MG63 (cell line): ENCODE measurements around the gene ENTR1. TPM values are rescaled to one million over a fixed set of nuclear protein-coding genes. Genes with fewer than 3 reads are reported as not detected.

Source experiments
- DNase-seq: peaks from one replicate; pipeline ENCODE4 v3.0.0-alpha.2; 2020
- H3K27me3 ChIP-seq: fragments of 250-450 bp; sonication (Bioruptor Pico); 2 replicates; pipeline ENCODE4 v1.5.1; 2020; ENCODE audit warnings: mild to moderate bottlenecking, moderate library complexity
- H3K36me3 ChIP-seq: fragments of 250-450 bp; sonication (Bioruptor Pico); 2 replicates; pipeline ENCODE4 v1.5.1; 2020; ENCODE audit warnings: mild to moderate bottlenecking, moderate library complexity
- H3K4me3 ChIP-seq: fragments of 250-450 bp; sonication (Bioruptor Pico); 2 replicates; pipeline ENCODE4 v1.5.1; 2020; ENCODE audit warnings: mild to moderate bottlenecking, moderate library complexity
- H3K9me3 ChIP-seq: fragments of 250-450 bp; sonication (Bioruptor Pico); 2 replicates; pipeline ENCODE4 v1.5.1; 2020; ENCODE audit warnings: mild to moderate bottlenecking, moderate library complexity
- total RNA-seq: library from RNA; depleted of rRNA; stranded (reverse); fragments of >200 nt; shearing (Covaris generic); gene quantifications from 2 replicates; pipeline ENCODE4 v1.2.3, GENCODE V29; 2014; ENCODE audit warnings: low replicate concordance

Gene ENTR1
- total RNA-seq, 1 experiment from 2014 or later: 95.9 TPM

DNA sequence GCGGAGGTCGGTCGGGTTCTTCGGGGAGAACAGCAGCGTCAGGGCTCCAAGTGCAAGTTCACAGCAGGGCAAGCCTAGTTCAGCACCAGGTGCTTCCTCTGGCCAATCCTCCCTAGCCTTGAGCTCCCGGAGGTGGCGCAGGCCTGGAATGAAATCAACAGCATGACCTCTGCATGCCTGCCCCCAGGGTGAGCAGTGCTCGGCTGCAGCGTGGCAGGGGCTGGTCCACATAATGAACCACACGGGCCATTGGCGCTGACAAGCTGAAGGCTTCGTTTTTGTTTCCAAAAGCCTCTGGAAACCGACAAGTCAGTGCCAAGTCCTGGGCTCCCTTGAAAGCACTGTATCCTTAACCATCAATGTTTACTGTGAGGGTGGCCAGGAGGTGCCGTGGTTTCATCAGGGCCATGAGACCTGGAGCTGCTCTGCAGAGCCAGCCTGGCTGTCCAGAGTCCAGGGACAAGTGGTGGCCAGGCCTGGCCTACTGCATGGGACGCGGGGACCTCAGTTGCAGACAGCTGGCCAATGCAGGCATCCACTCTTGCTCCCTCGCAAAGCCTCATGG lies 31.3 kb upstream of the ENTR1 start:
- Histone ChIP-seq H3K9me3 (no peaks in the 10 kb centered on the region), H3K36me3 (peaks cover 57% of the 10 kb centered on the region), H3K27me3 (no peaks in the 10 kb centered on the region), H3K4me3 (no peak overlapping the region)
- DNase-seq: no peak

DNA sequence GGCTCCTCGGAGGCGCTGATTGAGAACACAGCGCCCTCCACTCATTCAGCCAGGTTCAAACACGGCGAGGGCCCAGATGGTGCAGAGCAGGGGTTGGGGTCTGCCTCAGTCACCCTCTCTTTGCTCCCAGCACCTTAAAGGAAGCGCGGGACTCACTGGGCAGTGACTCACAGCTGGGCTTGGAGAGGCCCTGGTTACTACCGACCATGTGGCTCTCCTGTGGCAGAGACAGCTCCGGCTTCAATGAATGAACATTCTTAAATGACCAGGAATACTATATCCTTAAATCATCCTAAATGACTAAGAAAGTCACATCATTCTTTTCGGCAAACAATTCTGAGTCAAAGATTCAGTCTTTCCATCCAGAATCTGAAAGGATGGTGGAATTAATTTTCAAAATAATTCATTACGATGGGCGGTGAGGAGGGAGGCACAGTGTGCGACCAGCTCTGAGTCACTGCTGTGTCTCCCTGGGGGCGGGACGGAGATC lies 30.8 kb upstream of the ENTR1 start:
- DNase-seq: no peak
- Histone ChIP-seq H3K36me3 (peaks cover 56% of the 10 kb centered on the region), H3K27me3 (no peaks in the 10 kb centered on the region), H3K4me3 (no peak overlapping the region), H3K9me3 (no peaks in the 10 kb centered on the region)

- Histone ChIP-seq H3K4me3 (peak within 1 kb of the TSS; percentile 71), H3K36me3 (peaks cover 47% of the 10 kb centered on the region), H3K27me3 (no peaks in the 10 kb centered on the region), H3K9me3 (no peaks in the 10 kb centered on the region)
- DNase-seq: peak; percentile 82
Measured at GRCh38 chr9:136439481-136440408, 29.3 kb upstream of the ENTR1 start, which contains the start of gene INPP5E. Gene INPP5E (minus strand): TSS chr9:136439845. CDS start chr9:136439419, 426 bp downstream.

DNA sequence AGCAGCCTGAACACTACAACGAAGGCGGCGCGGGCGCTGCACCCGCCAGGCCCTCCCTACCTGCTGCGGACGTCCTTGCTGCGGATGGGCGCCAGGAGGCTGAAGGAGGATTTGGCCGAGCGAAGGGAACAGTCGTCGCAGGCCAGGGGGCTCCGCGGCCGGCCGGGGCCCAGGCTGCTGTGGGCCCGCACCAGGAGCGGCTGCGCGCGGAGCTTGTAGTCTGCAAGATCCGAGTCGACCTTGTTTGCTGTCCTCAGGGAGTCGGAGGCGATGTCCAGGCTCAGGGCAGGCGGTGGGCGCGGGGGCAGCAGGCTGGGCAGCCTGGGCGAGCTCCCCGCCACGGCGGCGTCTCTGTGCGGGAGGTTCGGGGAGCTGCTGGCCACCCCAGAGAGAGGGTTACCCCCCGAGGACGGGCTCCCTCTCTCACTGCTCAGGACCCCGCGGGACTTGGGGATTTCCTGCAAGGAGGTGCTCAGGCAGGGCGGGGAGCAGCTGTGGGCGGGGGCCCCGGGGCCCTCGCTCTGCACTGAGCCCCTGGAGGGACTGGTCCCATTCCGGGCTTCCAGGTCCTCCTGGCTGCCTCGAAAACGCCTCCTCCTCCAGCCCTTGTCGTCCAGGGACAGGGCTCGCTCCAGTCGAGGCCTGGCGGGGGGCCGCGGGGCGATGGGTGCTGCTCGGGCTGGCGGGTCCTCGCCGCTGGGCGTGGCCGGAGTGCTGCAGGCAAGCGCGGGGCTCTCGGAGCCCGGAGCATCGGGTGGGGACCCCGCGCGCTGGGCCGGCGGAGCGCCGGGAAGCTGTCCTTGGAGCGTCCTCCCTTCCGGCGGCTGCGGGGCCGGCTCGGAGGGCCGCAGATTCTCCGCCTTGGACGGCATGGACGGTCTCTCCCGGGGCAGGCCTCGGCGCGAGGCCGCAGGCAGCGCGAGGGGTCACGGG lies 28.4 kb upstream of the ENTR1 start:
- Histone ChIP-seq H3K36me3 (peaks cover 40% of the 10 kb centered on the region), H3K9me3 (no peaks in the 10 kb centered on the region), H3K4me3 (peak overlapping the region; percentile 71), H3K27me3 (no peaks in the 10 kb centered on the region)
- peak; percentile 55 for DNase-seq

GRCh38 chr9:136437839-136438547 lies 27.6 kb upstream of the ENTR1 start:
- Histone ChIP-seq H3K36me3 (peaks cover 34% of the 10 kb centered on the region), H3K27me3 (no peaks in the 10 kb centered on the region), H3K4me3 (peak overlapping the region; percentile 71), H3K9me3 (no peaks in the 10 kb centered on the region)
- DNase-seq: no peak

DNA sequence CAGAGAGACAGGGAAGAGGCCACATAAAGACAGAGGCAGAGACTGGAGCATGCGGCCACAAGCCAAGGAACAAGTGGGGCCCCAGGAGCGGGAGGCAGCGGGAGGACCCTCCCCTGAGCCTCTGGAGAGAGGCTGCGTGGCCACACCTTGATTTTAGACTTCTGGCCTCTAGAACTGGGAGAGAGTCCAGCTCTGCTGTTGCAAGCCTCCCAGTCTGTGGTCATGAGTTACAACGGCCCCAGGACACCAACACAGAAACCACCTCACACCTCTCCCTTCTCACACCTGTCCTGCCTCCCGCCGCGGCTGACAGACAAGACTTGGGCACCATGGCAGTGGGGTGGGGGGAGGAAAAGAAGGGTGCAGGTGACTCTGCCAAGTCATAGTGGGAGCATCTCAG lies 27.0 kb upstream of the ENTR1 start:
- peaks cover 29% of the 10 kb centered on the region for H3K36me3 ChIP-seq
- H3K4me3 ChIP-seq: peak overlapping the region; percentile 71
- no peak for DNase-seq
- no peaks in the 10 kb centered on the region for H3K9me3 ChIP-seq
- H3K27me3 ChIP-seq: no peaks in the 10 kb centered on the region

- Histone ChIP-seq H3K4me3 (no peak overlapping the region), H3K36me3 (peaks cover 25% of the 10 kb centered on the region), H3K27me3 (no peaks in the 10 kb centered on the region), H3K9me3 (no peaks in the 10 kb centered on the region)
- no peak for DNase-seq
Measured at GRCh38 chr9:136436055-136436634, 25.7 kb upstream of the ENTR1 start.

- H3K36me3 ChIP-seq: peaks cover 17% of the 10 kb centered on the region
- H3K27me3 ChIP-seq: no peaks in the 10 kb centered on the region
- H3K4me3 ChIP-seq: no peak overlapping the region
- DNase-seq: no peak
- no peaks in the 10 kb centered on the region for H3K9me3 ChIP-seq
Measured at GRCh38 chr9:136434580-136435169, 24.3 kb upstream of the ENTR1 start.

DNA sequence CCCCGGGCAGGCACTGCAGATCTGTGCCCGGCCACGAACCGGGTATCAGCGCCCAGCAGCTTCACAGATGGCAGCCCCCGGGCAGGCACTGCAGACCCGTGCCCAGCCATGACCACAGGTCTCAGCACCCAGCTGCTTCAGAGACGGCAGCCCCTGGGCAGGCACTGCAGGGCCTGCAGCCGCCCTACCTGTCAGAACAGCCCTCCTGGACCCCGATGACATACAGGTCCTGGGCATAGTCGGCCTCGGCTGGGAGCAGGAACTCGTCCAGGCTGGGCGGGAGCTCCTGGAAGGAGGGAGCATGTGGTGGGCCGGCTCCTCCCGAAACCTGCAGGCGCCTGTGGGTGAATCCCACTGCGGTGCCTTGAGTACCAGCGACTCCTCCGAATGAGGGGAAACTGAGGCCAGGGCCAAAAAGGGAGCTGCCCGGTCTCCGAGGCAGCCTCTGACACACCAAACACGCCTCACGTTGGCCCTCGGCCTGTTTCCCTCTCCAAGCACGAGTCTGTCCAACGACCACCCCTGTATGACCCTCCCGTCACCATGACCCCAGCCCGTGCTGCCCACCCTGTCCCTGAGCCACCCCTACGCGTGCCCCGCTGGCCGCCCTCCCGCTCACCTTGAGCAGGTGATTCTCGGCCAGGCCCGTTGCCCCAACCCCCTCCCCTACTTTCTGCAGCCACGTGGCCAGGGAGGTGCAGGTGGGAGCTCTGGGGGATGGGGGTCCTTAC lies 23.6 kb upstream of the ENTR1 start:
- no peak for DNase-seq
- Histone ChIP-seq H3K36me3 (peaks cover 17% of the 10 kb centered on the region), H3K4me3 (no peak overlapping the region), H3K9me3 (no peaks in the 10 kb centered on the region), H3K27me3 (no peaks in the 10 kb centered on the region)

DNA sequence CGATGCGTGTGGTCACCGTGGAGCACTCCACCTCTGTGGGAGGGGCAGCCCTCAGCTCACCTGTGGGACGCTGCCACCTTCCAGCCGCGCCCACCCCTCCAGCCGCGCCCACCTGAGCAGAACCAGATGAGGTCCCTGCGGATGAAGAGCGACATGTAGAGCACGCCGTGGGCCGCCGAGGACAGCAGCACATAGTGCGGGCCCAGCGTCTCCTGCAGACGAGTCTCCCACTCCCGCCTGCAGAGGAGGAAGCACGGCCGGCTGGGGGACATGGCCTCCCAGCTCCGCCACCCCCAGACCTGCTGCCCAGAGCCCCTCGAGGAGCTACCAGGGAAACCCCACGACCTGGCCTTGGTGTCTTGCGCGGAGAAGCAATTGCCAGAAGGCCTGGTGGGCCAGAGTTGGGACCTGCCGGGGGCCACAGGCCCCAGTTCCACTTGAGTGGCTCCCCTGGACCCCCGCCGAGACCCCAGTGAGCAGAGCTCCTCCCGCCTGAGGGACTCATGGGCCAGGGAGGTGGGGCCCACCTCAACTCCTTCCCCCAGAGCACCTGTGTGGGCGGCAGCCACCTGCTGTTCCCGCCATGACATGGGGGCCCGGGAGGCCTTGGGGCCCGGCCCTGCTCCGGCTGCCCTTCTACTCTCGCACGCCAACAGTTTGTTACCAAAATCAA lies 22.8 kb upstream of the ENTR1 start:
- no peaks in the 10 kb centered on the region for H3K9me3 ChIP-seq
- no peaks in the 10 kb centered on the region for H3K27me3 ChIP-seq
- DNase-seq: no peak
- H3K36me3 ChIP-seq: peaks cover 16% of the 10 kb centered on the region
- no peak overlapping the region for H3K4me3 ChIP-seq

- DNase-seq: no peak
- H3K36me3 ChIP-seq: peaks cover 10% of the 10 kb centered on the region
Measured at GRCh38 chr9:136432591-136432990, 22.2 kb upstream of the ENTR1 start.

DNA sequence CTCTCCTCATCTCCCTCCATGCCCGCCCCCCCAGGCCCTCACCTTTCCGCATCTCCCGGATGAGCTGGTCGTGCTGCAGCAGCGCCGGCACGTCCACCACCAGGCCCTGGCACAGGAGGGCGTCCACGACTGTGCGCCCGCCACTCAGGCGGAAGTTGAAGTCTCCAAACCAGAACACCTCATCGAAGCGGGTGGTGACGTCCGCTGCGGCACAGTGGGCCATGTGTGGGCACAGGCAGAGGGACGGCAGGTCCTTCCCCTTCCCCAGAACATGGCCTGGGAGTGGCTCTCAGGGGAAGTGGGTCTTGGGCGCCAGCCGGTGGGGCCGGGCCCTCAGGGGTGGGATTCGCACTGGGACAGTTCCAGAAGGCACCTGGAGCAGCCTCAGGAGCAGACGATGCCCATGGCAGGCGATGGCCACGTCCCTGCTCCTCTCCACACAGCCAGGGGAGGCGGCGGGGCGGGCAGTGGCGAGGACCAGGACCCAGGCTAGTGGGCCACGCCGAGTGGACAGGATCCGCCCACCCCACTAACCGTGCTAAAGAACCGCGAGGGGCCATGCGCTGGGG lies 21.5 kb upstream of the ENTR1 start:
- H3K4me3 ChIP-seq: no peak overlapping the region
- no peaks in the 10 kb centered on the region for H3K27me3 ChIP-seq
- DNase-seq: no peak
- peaks cover 3% of the 10 kb centered on the region for H3K36me3 ChIP-seq
- H3K9me3 ChIP-seq: no peaks in the 10 kb centered on the region

More at GRCh38 chr9:136432591-136432990, 22.2 kb upstream of the ENTR1 start:
- Histone ChIP-seq H3K4me3 (no peak overlapping the region), H3K9me3 (no peaks in the 10 kb centered on the region), H3K27me3 (no peaks in the 10 kb centered on the region)

DNA sequence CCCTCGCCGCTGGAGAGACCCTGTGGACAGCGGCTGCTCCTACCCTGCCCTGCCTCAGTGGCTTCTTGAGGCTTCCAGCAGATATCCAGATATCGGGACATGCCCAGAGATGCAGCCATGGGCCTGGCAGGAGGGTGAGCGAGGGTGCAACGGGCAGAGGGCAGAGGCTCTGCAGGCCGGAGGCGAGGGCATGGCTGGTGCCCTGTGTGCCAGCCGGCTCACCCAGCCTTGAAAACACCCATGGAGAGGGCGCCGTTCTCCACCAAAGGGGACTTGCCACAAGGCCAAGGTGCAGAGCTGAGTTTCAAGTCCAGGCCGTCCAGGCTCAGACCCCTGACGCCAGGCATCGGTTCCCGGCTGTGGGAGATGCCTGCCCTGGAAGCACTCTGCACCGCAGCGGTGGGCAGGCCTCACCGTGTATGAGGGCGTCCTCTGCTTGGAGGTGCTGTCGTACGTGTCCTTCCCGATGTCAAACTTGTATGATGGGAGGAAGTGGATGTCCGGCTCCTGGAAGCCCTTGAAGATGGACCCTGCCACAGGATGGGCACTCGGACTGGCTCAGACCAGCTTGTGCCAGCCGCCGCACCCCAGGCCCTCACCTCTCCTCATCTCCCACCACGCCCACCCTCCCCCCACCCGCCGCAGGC lies 20.3 kb upstream of the ENTR1 start:
- H3K27me3 ChIP-seq: no peaks in the 10 kb centered on the region
- no peaks in the 10 kb centered on the region for H3K9me3 ChIP-seq
- H3K36me3 ChIP-seq: no peaks in the 10 kb centered on the region; the same call in none of the 2 replicates
- no peak overlapping the region for H3K4me3 ChIP-seq
- DNase-seq: no peak
